SK-N-SH treated with all-trans-retinoic acid at 6 μM for 48 hours (cell line): ENCODE results near the gene LLGL2.

Source experiments
- CREB5 ChIP-seq: fragments of 250-450 bp; sonication (Bioruptor Pico); IDR thresholded peaks from 2 replicates; pipeline ENCODE4 v1.5.1; 2020; ENCODE audit warnings: low read depth, mild to moderate bottlenecking, moderate library complexity
- PATZ1 ChIP-seq: fragments of 250-450 bp; sonication (Bioruptor Pico); IDR thresholded peaks from 2 replicates; pipeline ENCODE4 v1.8.0; 2020; ENCODE audit warnings: mild to moderate bottlenecking, moderate library complexity, borderline replicate concordance
- RARB ChIP-seq: fragments of 250-450 bp; sonication (Bioruptor Pico); IDR thresholded peaks from 2 replicates; pipeline ENCODE4 v1.8.0; 2021; ENCODE audit warnings: mild to moderate bottlenecking, moderate library complexity
- TSHZ2 ChIP-seq: fragments of 250-450 bp; sonication (Bioruptor Pico); IDR thresholded peaks from 2 replicates; pipeline ENCODE4 v1.5.0; 2020; ENCODE audit warnings: mild to moderate bottlenecking, moderate library complexity
- ZFP3 ChIP-seq: fragments of 250-450 bp; sonication (Bioruptor Pico); IDR thresholded peaks from 2 replicates; pipeline ENCODE4 v1.5.0; 2020; ENCODE audit warnings: mild to moderate bottlenecking, moderate library complexity
- ZNF70 ChIP-seq: fragments of 450-650 bp; formaldehyde crosslinking; IDR thresholded peaks from 2 replicates; pipeline ENCODE4 v1.5.0; 2020; ENCODE audit warnings: mild to moderate bottlenecking, moderate library complexity
- ZNF8 ChIP-seq: fragments of 450-650 bp; formaldehyde crosslinking; IDR thresholded peaks from 2 replicates; pipeline ENCODE4 v1.5.0; 2020; ENCODE audit warnings: mild to moderate bottlenecking, moderate library complexity

GRCh38 chr17:75505152-75505409 lies 20.4 kb upstream of the LLGL2 start:
- TF ChIP-seq PATZ1 (CRISPR knock-in tag): no peak
- no peak for TF ChIP-seq ZNF8 (CRISPR knock-in tag)
- no peak for TF ChIP-seq ZNF70 (CRISPR knock-in tag)
- no peak for TF ChIP-seq RARB (CRISPR knock-in tag)
- no peak for TF ChIP-seq CREB5 (CRISPR knock-in tag)
- TF ChIP-seq TSHZ2 (CRISPR knock-in tag): no peak
- no peak for TF ChIP-seq ZFP3 (CRISPR knock-in tag)
